SJCRH30 (cell line): ENCODE measurements around the gene NTHL1. TPM values are rescaled to one million over a fixed set of nuclear protein-coding genes. Genes with fewer than 3 reads are reported as not detected.
"Not testable (repeated sequence)": the region's sequence is repeated elsewhere in the genome, so short reads cannot be mapped to it uniquely, and the experiment has no call there.

ENCODE experiments used
- DNase-seq, 2 experiments: peaks; one replicate each; pipeline ENCODE4 v3.0.0-alpha.2; 2015 to 2020
- H3K27ac ChIP-seq: fragments of 250-450 bp; sonication (Bioruptor Pico); 2 replicates; pipeline ENCODE4 v1.5.1; 2020; ENCODE audit warnings: mild to moderate bottlenecking, moderate library complexity
- H3K27me3 ChIP-seq: fragments of 250-450 bp; sonication (Bioruptor Pico); 2 replicates; pipeline ENCODE4 v1.5.1; 2020; ENCODE audit warnings: mild to moderate bottlenecking, moderate library complexity
- H3K36me3 ChIP-seq: fragments of 250-450 bp; sonication (Bioruptor Pico); 2 replicates; pipeline ENCODE4 v1.5.1; 2020; ENCODE audit warnings: mild to moderate bottlenecking, moderate library complexity
- H3K4me1 ChIP-seq: fragments of 250-450 bp; sonication (Bioruptor Pico); 2 replicates; pipeline ENCODE4 v1.5.1; 2020; ENCODE audit warnings: mild to moderate bottlenecking, moderate library complexity
- H3K4me3 ChIP-seq: fragments of 250-450 bp; sonication (Bioruptor Pico); 2 replicates; pipeline ENCODE4 v1.5.1; 2020; ENCODE audit warnings: mild to moderate bottlenecking, moderate library complexity
- H3K9me3 ChIP-seq: fragments of 250-450 bp; sonication (Bioruptor Pico); replicated peaks from 2 replicates; pipeline ENCODE4 v1.5.1; 2020; ENCODE audit warnings: mild to moderate bottlenecking, moderate library complexity
- total RNA-seq: library from RNA; depleted of rRNA; stranded (reverse); fragments of >200 nt; shearing (Covaris generic); gene quantifications from 2 replicates; pipeline ENCODE4 v1.2.3, GENCODE V29; 2014

The NTHL1 gene
- total RNA-seq, 1 experiment from 2014 or later = 16.6 TPM

- H3K4me1 ChIP-seq = peaks cover 47% of the 10 kb centered on the region
- peak overlapping the region; percentile 57 for H3K27ac ChIP-seq
- peak; percentile 83 to 85 for DNase-seq
- peak overlapping the region; percentile 43 for H3K4me3 ChIP-seq
- no peaks in the 10 kb centered on the region for H3K36me3 ChIP-seq
- no peaks in the 10 kb centered on the region for H3K27me3 ChIP-seq
- H3K9me3 ChIP-seq = no peaks in the 10 kb centered on the region
Observed at GRCh38 chr16:2035431-2036199, 12.0 kb downstream of the NTHL1 start.

GRCh38 chr16:2034696-2035430 is 12.8 kb downstream of the NTHL1 start:
- Histone ChIP-seq H3K36me3 (no peaks in the 10 kb centered on the region), H3K27ac (peak overlapping the region; percentile 57), H3K4me1 (peaks cover 39% of the 10 kb centered on the region), H3K9me3 (no peaks in the 10 kb centered on the region), H3K27me3 (no peaks in the 10 kb centered on the region), H3K4me3 (peak overlapping the region; percentile 43)
- no peak for DNase-seq

- H3K4me1 ChIP-seq = peaks cover 32% of the 10 kb centered on the region
- peak overlapping the region; percentile 57 for H3K4me3 ChIP-seq
- H3K36me3 ChIP-seq, DNase-seq, H3K9me3 ChIP-seq, H3K27me3 ChIP-seq: not testable (repeated sequence)
- H3K27ac ChIP-seq = peak overlapping the region; percentile 32
Observed at GRCh38 chr16:2033909-2034695, 13.5 kb downstream of the NTHL1 start.

- peak; percentile 53 to 62 for DNase-seq
- Histone ChIP-seq H3K27me3 (no peaks in the 10 kb centered on the region; the same call in 1 of the 2 replicates), H3K27ac (peak overlapping the region; percentile 32), H3K4me1 (peaks cover 27% of the 10 kb centered on the region), H3K9me3 (no peaks in the 10 kb centered on the region), H3K36me3 (no peaks in the 10 kb centered on the region), H3K4me3 (peak overlapping the region; percentile 57)
Observed at GRCh38 chr16:2033057-2033908, 14.4 kb downstream of the NTHL1 start.

- H3K27ac ChIP-seq = no peak overlapping the region
Observed at GRCh38 chr16:2032285-2033056, 15.2 kb downstream of the NTHL1 start.

GRCh38 chr16:2031081-2031577 is 16.5 kb downstream of the NTHL1 start:
- H3K4me1 ChIP-seq = peaks cover 25% of the 10 kb centered on the region
- DNase-seq = no peak
- no peak overlapping the region for H3K27ac ChIP-seq

More at GRCh38 chr16:2032285-2033056, 15.2 kb downstream of the NTHL1 start:
- peak overlapping the region; percentile 57 for H3K4me3 ChIP-seq
- H3K27me3 ChIP-seq = peaks cover 8% of the 10 kb centered on the region; the same call in 1 of the 2 replicates
- peak in 1 of 2 experiments; percentile 44 for DNase-seq
- H3K4me1 ChIP-seq = peaks cover 27% of the 10 kb centered on the region
- no peaks in the 10 kb centered on the region for H3K9me3 ChIP-seq
- no peaks in the 10 kb centered on the region for H3K36me3 ChIP-seq

GRCh38 chr16:2030036-2030435 is 17.6 kb downstream of the NTHL1 start:
- peaks cover 17% of the 10 kb centered on the region; the same call in 1 of the 2 replicates for H3K27me3 ChIP-seq
- no peak overlapping the region for H3K27ac ChIP-seq
- H3K4me1 ChIP-seq = peaks cover 20% of the 10 kb centered on the region
- no peaks in the 10 kb centered on the region for H3K36me3 ChIP-seq
- no peak overlapping the region for H3K4me3 ChIP-seq
- no peak for DNase-seq
- H3K9me3 ChIP-seq = no peaks in the 10 kb centered on the region

More at GRCh38 chr16:2031081-2031577, 16.5 kb downstream of the NTHL1 start:
- no peaks in the 10 kb centered on the region for H3K36me3 ChIP-seq
- H3K9me3 ChIP-seq = no peaks in the 10 kb centered on the region
- no peak overlapping the region for H3K4me3 ChIP-seq
- peaks cover 9% of the 10 kb centered on the region; the same call in 1 of the 2 replicates for H3K27me3 ChIP-seq

- Histone ChIP-seq H3K4me3 (no peak overlapping the region), H3K4me1 (peaks cover 16% of the 10 kb centered on the region)
- DNase-seq = no peak
Observed at GRCh38 chr16:2029350-2029749, 18.3 kb downstream of the NTHL1 start.

GRCh38 chr16:2028620-2029220 is 18.9 kb downstream of the NTHL1 start:
- Histone ChIP-seq H3K4me3 (no peak overlapping the region), H3K9me3 (no peaks in the 10 kb centered on the region), H3K27me3 (peaks cover 17% of the 10 kb centered on the region; the same call in 1 of the 2 replicates), H3K4me1 (peaks cover 13% of the 10 kb centered on the region), H3K36me3 (no peaks in the 10 kb centered on the region), H3K27ac (no peak overlapping the region)
- no peak for DNase-seq

More at GRCh38 chr16:2029350-2029749, 18.3 kb downstream of the NTHL1 start:
- Histone ChIP-seq H3K27me3 (peaks cover 17% of the 10 kb centered on the region; the same call in 1 of the 2 replicates), H3K27ac (no peak overlapping the region), H3K36me3 (no peaks in the 10 kb centered on the region), H3K9me3 (no peaks in the 10 kb centered on the region)

- H3K4me1 ChIP-seq = peaks cover 11% of the 10 kb centered on the region
Observed at GRCh38 chr16:2028146-2028545, 19.5 kb downstream of the NTHL1 start.

GRCh38 chr16:2027024-2028010 is 20.3 kb downstream of the NTHL1 start:
- H3K4me3 ChIP-seq = peak overlapping the region; percentile 31; the same call in 1 of the 2 replicates
- peaks cover 17% of the 10 kb centered on the region; the same call in 1 of the 2 replicates for H3K27me3 ChIP-seq
- no peak for DNase-seq
- H3K36me3 ChIP-seq = no peaks in the 10 kb centered on the region
- peaks cover 2% of the 10 kb centered on the region for H3K4me1 ChIP-seq
- no peaks in the 10 kb centered on the region for H3K9me3 ChIP-seq
- no peak overlapping the region for H3K27ac ChIP-seq

More at GRCh38 chr16:2028146-2028545, 19.5 kb downstream of the NTHL1 start:
- Histone ChIP-seq H3K9me3 (no peaks in the 10 kb centered on the region), H3K27me3 (peaks cover 17% of the 10 kb centered on the region; the same call in 1 of the 2 replicates), H3K36me3 (no peaks in the 10 kb centered on the region), H3K4me3 (no peak overlapping the region), H3K27ac (no peak overlapping the region)
- DNase-seq = no peak
